Parathyroid adenoma (tissue), 2 donors: Measurements from ENCODE around the gene AMHR2.
"Not testable (repeated sequence)": the region's sequence is repeated elsewhere in the genome, so short reads cannot be mapped to it uniquely, and the experiment has no call there.

Experiments used
- H2AFZ ChIP-seq: fragments of 300-600 bp; sonication (generic); one replicate; pipeline ENCODE4 v1.7.0; 2017; ENCODE audit warnings: antibody characterized with exemption, mild to moderate bottlenecking
- H3K27ac ChIP-seq: fragments of 300-600 bp; sonication (generic); one replicate; pipeline ENCODE4 v1.7.0; 2017
- H3K27me3 ChIP-seq: fragments of 300-600 bp; sonication (generic); one replicate; pipeline ENCODE4 v1.7.0; 2017; ENCODE audit warnings: low read length; ENCODE audit not compliant: control insufficient read depth, insufficient read depth
- H3K36me3 ChIP-seq: fragments of 300-600 bp; sonication (generic); one replicate; pipeline ENCODE4 v1.7.0; 2017; ENCODE audit warnings: low read length; ENCODE audit not compliant: control insufficient read depth, insufficient read depth
- H3K4me1 ChIP-seq: fragments of 300-600 bp; sonication (generic); one replicate; pipeline ENCODE4 v1.7.0; 2017; ENCODE audit warnings: control low read depth
- H3K4me2 ChIP-seq: fragments of 300-600 bp; sonication (generic); one replicate; pipeline ENCODE4 v1.7.0; 2017; ENCODE audit warnings: low read length
- H3K4me3 ChIP-seq: fragments of 300-600 bp; sonication (generic); one replicate; pipeline ENCODE4 v1.7.0; 2017; ENCODE audit warnings: low read depth, low read length
- H3K79me2 ChIP-seq: fragments of 300-600 bp; sonication (generic); one replicate; pipeline ENCODE4 v1.7.0; 2017; ENCODE audit warnings: control low read depth
- H3K9ac ChIP-seq: fragments of 300-600 bp; sonication (generic); one replicate; pipeline ENCODE4 v1.7.0; 2017; ENCODE audit warnings: mild to moderate bottlenecking
- H3K9me3 ChIP-seq: fragments of 300-600 bp; sonication (generic); one replicate; pipeline ENCODE4 v1.7.0; 2017; ENCODE audit warnings: low read length; ENCODE audit not compliant: control insufficient read depth
- CTCF ChIP-seq: fragments of 300-600 bp; sonication (generic); IDR thresholded peaks from one replicate; pipeline ENCODE4 v1.7.0; 2017; ENCODE audit warnings: antibody characterized with exemption, mild to moderate bottlenecking
- donor health status: primary hyperparathyroidism.

The AMHR2 gene

DNA sequence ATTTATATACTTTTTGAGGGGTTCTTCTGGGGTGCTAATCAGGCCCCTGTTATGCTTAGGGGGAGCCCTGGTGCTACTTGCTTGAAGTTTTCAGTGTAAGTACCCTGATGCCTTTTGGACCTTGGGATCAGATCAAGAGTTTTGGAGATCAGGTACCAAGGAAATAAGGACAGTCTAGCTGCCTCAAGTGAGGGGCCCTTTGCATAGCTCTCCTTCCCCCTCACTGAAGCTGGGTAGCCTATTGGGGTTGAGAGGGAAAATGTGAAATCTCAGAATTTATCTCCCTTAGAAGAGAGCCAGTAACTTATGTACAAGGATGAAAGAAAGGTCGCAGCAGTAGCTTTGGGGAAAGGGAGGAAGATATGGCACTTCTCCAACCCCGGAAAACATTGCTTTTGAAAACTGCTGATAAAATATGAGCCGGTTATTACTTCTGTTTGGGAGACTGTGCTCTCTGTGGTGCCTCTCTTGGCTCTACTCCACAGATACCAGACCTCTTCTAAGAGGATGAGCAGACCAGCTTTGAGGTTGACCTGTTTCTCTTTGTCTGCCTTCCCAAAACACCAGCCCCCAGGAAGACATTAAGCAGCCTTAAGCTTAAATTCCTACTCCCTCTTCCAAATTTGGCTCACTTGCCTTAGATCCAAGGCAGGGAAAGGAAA lies 8.8 kb upstream of the AMHR2 start:
- Histone ChIP-seq H3K4me2 (no peak overlapping the region), H3K27ac (no peak overlapping the region), H2AFZ (no peak overlapping the region), H3K36me3 (no peaks in the 10 kb centered on the region), H3K27me3 (no peaks in the 10 kb centered on the region), H3K79me2 (no peaks in the 10 kb centered on the region), H3K9ac (no peak overlapping the region), H3K9me3 (no peaks in the 10 kb centered on the region), H3K4me1 (peaks cover 5% of the 10 kb centered on the region), H3K4me3 (no peak overlapping the region)
- no peak for TF ChIP-seq CTCF

DNA sequence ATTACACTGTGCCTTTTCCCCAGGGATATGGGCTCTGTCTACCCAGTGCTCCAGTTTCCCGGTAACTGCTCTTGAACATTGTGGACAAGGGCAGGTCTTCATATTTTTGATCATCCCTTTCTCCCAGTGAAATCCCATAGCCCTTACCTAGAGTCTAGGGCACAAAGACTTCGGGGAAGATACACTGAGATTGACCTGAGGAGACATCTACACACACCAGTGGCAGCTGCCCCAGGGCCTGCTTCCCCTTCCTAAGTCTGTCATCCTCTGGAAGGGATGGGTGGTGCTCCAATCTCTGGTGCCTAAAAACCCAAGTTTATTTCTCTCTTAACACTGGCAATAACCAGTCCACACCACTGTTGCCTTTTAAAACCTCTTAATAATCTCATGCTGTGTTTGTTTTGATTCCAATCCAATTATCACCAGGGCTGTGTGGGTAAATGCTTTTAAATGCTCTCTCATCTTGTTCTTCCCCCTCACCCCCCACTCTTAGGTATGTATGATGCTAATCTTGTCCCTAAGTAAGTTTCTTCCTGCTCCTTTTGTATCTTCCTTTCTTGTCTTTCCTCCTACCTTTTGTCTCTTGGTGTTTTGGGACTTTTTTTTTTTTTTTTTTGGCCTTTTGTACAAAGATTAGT lies 7.8 kb upstream of the AMHR2 start:
- not testable (repeated sequence) for H3K9me3 ChIP-seq, H3K27me3 ChIP-seq, H3K9ac ChIP-seq, H3K36me3 ChIP-seq, H3K4me3 ChIP-seq, H2AFZ ChIP-seq, H3K4me2 ChIP-seq, H3K4me1 ChIP-seq, H3K79me2 ChIP-seq, H3K27ac ChIP-seq

DNA sequence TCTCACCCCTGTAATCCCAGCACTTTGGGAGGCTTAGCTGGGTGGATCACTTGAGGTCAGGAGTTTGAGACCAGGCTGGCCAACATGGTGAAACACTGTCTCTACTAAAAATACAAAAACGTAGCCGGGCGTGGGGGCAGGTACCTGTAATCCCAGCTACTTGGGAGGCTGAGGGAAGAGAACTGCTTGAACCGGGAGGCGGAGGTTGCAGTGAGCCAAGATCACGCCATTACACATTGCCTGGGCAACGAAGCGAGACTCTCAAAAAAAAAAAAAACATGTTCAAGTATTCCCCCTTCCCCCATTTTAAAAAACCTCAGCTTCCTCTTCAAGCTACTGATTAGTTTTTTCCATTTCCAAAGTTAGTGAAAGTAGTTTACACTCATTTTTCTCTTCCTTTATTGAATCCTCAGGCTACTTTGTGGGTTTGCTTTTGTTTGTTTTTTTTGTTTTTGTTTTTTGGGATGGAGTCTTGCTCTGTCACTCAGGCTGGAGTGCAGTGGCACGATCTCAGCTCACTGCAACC lies 6.3 kb upstream of the AMHR2 start:
- H3K9me3 ChIP-seq, H3K79me2 ChIP-seq, H3K27ac ChIP-seq, H3K36me3 ChIP-seq, H3K4me2 ChIP-seq, H3K27me3 ChIP-seq, H3K4me1 ChIP-seq, H3K9ac ChIP-seq, H3K4me3 ChIP-seq, H2AFZ ChIP-seq: not testable (repeated sequence)

DNA sequence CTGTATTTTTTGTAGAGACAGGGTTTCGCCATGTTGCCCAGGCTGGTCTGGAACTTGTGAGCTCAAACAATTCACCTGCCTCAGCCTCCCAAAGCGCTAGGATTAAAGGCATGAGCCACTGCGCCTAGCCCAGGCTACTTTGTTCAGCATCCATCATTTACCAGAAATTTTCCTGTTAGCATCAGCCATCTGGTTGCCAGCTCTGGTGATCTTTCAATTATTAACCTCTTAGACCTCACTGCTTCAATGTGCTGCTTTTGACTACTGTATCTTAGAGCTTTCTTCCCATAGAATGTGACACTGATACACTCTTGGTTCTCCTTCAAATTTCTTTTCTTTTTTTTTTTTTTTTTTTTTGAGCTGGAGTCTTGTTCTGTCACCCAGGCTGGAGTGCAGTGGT lies 5.4 kb upstream of the AMHR2 start:
- H3K27me3 ChIP-seq: no peaks in the 10 kb centered on the region
- no peak overlapping the region for H3K9ac ChIP-seq
- H3K4me1 ChIP-seq: peaks cover 5% of the 10 kb centered on the region
- no peaks in the 10 kb centered on the region for H3K79me2 ChIP-seq
- no peak overlapping the region for H3K27ac ChIP-seq
- H2AFZ ChIP-seq: no peak overlapping the region
- no peak overlapping the region for H3K4me2 ChIP-seq
- no peak overlapping the region for H3K4me3 ChIP-seq
- no peak for TF ChIP-seq CTCF
- no peaks in the 10 kb centered on the region for H3K36me3 ChIP-seq
- no peaks in the 10 kb centered on the region for H3K9me3 ChIP-seq

DNA sequence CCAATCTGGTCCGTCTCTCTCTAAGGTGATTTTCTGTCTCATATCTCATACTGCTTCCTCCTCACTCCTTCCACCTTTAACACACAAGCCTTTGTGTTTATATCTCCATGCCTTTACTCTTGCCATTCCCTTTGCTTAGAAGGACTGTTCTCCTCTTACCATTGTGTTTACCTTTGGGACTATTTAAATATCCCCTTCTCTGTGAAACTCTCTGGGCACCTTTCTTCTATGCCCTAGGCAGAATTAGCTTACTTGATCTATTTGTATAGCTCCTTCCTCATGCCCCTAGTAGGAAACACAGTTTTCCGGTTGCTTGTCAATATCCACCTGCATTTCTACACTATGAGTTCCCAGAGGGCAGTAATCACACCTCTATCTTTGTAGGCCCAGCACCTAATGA lies 3.9 kb upstream of the AMHR2 start:
- H3K4me2 ChIP-seq: no peak overlapping the region
- no peaks in the 10 kb centered on the region for H3K27me3 ChIP-seq
- peaks cover 5% of the 10 kb centered on the region for H3K4me1 ChIP-seq
- H3K36me3 ChIP-seq: no peaks in the 10 kb centered on the region
- no peak overlapping the region for H2AFZ ChIP-seq
- TF ChIP-seq CTCF: no peak
- no peak overlapping the region for H3K27ac ChIP-seq
- H3K9me3 ChIP-seq: no peaks in the 10 kb centered on the region
- no peak overlapping the region for H3K4me3 ChIP-seq
- no peak overlapping the region for H3K9ac ChIP-seq
- no peaks in the 10 kb centered on the region for H3K79me2 ChIP-seq

GRCh38 chr12:53422247-53422646 lies 1.4 kb upstream of the AMHR2 start:
- H3K9ac ChIP-seq, H3K27me3 ChIP-seq, H3K79me2 ChIP-seq, H3K27ac ChIP-seq, H3K4me3 ChIP-seq, H3K4me1 ChIP-seq, H3K4me2 ChIP-seq, H3K9me3 ChIP-seq, H2AFZ ChIP-seq, H3K36me3 ChIP-seq: not testable (repeated sequence)
